NCI-H524 treated with DMSO at 0.1 percent for 48 hours (cell line): ENCODE data around the gene STK32B.

Experiments
- DNase-seq: peaks from one replicate; lab custom pipeline; 2025; lab: John Stamatoyannopoulos, UW

The STK32B gene

GRCh38 chr4:5446595-5447226 lies 395.4 kb downstream of the STK32B start:
- no peak for DNase-seq

- no peak for DNase-seq
Observed at GRCh38 chr4:5447755-5448154, 396.5 kb downstream of the STK32B start.

DNA sequence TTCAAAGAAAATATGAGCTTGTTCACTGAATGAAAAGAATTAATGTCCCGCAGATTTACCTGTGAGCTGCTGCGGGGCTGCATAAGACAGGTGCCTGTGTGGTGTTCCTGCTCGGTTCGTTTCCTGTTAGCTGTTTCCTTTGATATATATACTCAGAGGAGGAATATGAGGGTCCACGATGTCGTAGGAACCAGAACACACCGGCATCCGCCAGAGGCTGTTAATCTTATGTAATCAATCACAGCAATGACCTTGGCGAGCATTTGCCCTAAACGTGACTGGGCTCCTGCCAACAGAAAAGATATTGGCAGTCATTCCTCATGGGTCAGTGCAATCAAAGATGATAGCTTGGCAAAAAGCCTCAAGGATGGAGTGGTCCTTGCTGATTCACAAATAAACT lies 396.9 kb downstream of the STK32B start:
- no peak for DNase-seq

GRCh38 chr4:5451243-5451642 lies 400.0 kb downstream of the STK32B start:
- no peak for DNase-seq

- DNase-seq: no peak
Observed at GRCh38 chr4:5452156-5452555, 400.9 kb downstream of the STK32B start.

- no peak for DNase-seq
Observed at GRCh38 chr4:5455003-5455585, 403.8 kb downstream of the STK32B start.

DNA sequence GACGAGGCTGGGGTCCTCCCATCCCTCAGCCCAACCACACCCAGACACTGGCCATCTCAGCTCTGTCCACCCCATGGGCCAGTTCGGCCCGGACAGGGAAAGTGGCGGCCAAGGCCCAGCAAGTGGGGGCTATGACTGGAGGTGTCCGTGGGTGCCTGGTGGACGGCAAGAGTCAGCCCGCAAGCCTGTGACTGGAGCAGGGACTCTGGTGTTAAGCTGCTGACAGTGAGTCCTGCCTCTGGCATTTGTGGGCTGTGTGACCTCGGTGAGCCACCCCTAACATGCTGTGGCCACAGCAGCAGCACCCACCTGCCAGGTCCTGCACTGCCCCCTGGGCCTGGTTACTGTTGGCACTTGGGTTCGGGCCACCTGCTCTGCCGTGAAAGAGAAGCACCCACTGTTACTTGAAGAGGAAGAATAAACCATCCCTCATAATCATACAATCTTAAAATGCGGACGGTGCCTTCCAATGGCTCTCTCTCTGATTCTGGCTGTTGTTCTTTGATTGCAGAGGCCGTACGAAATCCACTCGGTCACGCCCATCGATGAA lies 405.1 kb downstream of the STK32B start:
- no peak for DNase-seq

GRCh38 chr4:5458676-5459075 lies 407.4 kb downstream of the STK32B start:
- DNase-seq: no peak

DNA sequence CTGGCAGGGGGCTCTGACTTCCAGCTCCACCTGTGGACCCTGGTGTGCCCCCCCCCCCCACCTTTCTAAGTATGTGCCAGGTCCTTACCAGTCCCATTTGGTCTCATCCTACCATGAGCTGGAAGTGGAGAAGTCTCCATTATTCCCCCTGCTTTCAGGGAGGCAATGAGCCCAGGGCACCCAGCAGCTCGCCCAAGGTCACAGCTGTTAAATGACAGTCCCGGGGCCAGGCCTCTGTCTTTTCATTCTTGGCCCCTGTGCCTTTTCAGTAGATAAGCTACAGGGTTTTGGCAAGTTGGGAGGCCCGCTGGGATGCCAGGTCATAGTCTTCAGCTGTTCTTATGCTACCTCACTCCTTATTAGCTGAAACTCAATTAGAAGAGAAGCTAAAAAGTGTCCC lies 408.0 kb downstream of the STK32B start:
- DNase-seq: no peak

GRCh38 chr4:5460106-5460801 lies 409.0 kb downstream of the STK32B start:
- no peak for DNase-seq

DNA sequence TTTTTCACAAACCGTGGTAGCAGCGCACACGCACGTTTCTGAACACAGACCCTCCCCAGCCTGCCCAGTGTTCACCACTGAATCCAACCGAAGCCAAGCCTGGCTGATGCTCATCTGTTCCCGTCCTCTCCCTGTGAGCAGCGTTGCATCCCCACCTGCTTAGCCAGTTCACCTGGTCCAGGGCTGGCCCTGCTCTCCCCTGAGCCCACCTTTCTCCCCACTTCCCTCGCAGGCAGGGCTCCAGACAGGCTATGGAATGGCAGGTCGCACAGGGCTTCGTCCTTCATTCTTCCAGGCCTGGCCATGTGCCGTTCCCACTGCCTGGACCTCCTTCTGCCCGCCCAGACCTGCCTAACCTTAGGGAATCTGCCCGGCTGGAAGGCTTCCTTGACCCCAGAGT lies 410.2 kb downstream of the STK32B start:
- DNase-seq: no peak

DNA sequence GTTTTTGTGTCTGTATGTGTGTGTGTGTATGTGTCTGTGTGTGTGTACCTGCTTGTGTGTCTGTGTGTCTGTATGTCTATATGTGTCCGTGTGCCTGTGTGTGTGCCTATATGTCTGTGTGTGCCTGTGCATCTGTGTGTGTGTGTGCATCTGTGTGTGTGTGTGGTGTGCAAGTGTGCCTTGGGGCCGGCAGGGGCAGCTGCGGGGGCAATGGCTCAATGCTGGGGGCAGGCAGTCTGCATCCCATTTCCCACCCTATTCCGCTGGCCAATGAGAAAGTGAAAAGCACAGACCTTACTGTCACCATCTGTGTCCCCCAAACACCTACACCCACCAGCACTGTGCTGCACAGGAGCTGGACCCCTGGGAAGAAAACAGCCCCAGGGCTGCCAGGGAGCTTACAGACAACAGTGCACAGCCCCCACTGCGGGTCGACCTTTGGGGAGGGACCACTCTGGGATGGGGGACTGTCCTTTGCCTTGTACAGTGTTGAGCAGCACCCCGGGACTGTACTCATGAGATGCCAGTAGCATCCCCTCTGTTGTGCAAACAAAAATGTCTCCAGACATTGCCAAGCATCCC lies 411.1 kb downstream of the STK32B start:
- no peak for DNase-seq

- DNase-seq: no peak
Observed at GRCh38 chr4:5462896-5463295, 411.6 kb downstream of the STK32B start.

DNA sequence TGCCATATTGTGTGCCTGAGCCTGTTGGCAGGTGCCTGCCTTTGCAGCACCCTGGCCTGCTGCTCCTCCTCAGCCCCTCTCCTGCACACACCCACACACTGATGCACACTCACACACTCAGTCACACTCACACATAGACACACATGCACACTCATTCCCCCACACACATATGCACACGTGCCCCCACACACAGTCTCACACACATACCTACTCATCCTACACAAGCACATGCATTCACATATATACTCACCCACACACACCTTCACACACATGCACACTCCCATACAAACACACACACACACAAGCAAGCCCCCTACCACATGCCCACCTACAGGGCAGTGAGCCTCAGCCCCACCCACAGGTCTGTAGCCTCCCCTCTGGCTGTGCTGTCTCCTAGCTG lies 412.1 kb downstream of the STK32B start:
- no peak for DNase-seq

DNA sequence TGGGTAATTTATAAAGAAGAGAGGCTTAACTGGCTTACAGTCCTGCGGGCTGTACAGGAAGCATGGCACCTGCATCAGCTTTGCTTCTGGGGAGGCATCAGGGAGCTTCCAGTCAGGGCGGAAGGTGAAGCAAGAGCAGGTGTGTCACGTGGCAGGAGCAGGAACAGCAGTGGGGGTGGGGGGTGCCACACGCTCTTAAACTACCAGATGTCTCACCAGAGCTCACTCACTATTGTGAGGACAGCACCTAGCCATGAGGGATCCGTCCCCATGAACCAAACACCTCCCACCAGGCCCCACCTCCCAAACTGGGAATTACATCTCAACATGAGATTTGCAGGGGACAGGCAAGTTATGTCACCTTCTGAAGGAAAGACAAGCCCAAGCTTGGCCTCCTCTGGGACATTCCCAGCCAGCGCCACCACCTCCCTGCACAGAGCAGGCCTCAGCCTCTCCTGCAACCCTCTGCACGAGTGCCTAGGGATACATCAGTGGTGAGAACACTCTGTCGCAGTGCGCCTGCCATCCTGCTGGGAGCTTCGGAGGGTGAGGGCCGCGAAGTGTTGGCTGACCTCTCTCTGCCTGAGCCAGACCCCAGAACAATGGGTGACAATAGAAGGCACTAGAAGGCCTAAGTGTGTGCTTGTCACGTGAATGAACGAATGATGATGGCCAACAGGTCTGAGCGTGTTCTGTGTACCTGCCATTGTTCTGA lies 412.8 kb downstream of the STK32B start:
- no peak for DNase-seq

DNA sequence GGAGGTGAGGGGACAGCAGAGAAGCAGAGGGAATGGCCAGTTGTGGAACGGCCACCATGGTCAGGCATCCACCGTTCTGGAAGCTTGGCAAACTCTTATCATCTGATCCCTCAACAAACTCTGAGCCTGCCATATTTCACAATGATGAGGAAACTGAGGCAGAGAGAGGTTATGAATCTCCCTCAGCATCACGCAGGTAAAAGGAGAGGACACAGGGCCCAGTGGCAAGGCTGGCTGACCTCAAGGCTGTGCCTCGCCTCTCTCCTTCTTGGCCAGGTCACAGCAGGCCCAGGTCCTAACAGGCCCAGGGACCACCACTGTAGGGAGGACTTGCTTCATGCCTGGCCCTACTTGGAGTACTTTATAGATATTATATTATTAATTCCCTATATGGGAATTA lies 414.2 kb downstream of the STK32B start:
- DNase-seq: no peak

DNA sequence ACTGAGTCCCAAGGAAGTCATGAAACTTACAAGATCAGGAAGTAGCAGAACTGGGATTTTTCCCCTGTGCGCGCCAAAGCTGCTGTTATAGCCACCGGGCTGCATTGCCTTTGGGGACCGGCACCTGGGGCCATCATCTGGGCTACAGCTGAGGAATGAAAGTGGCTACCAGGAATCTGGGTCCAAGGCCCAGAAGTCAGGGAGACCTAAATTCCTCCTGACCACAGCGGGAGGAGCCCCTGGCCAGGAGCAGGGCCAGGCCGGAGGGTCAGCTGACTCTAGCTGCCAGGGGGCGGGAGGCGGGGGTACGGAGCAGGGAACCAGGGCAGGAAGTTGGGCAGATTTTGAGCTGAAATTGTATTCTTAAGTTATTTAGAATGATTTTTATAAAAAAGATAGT lies 414.7 kb downstream of the STK32B start:
- no peak for DNase-seq

GRCh38 chr4:5467111-5467510 lies 415.8 kb downstream of the STK32B start:
- DNase-seq: no peak

DNA sequence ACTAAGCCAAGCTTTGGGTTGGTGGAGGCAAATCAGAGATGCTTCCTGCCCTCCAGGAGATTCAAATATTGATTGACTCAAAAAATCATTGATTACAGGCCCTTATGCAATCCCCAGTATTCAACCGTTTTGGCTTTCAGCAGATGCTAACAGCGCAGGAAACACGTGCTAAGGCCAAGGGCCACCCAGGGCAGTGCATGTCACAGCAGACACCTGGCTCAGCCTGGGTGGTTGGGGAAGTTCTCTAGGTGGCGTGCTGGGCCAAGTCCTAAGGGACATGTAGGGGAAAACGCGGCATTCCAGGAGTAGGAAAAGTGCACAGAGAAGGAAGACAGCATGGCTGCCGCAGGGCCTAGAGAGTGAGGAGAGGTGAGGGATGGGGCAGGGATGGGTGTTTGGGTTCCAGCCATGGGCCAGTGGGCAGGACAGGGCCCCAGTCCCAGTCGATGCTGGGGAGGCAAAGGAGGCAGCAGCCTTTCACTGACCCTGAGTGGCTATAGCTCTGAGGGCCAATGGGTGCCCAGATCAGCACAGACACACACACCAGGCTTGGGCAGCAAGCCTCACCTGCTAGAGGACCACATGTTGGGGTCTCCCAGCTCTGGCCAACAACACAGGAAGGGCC lies 418.0 kb downstream of the STK32B start:
- DNase-seq: no peak

DNA sequence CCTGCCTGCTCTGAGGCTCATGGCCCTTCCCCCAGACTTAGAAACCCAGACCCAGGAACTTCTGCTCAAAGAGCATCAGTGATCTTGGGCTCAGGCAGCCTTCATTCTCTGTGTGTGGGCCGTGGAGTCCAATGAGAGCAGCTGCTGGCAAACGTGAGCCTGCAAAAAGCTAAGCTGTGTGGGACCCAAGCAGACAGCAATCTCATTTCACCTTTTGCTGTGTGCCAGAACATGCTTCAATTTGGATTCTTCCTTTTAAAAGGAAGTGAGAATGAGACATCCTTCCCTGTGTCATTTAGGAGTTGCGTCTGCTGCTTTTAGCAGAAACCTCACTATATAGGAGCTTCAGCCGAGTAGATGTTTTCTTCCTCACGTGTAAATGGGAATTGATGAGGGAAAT lies 418.6 kb downstream of the STK32B start:
- DNase-seq: no peak

DNA sequence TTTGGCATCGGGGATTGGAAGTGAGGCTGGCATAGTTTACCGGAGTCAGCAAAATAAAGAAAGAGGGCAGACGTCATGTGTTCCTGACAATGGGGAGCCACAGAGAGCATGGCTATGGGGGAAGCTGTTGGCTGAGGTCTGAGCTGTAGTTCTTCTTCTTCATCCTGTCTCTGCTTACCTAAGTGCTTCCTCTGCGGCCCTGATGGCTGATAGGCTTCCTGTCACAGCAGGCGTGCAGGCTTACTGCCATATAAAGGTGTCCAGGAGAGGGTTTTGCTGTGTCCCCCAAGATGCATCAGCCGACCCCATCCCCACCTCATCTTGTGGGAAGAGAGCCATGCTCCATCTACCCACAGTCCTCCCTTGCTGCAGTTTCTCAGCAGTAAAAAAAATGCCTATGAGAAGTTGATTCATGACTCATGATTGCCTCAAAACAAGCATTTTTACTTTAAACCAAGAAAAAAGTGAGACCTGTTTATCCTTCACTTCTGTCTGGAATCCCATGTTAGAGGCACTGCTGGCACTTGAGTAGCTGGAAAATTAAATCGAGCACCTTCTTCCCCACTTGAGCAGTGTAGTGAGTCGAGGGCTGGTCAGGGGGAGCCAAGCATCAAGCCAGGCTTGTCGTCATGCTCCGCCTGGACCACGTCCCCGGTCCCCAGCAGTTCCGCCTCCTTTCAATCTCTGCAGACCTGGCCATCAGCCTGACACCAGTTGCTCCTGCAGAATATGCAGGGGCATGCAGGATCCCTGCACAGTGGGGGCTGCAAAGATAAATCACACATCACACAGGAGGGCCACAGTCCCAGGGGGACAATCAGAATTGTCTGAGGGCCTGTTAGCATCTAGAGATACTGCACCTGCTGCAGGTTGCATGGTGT lies 419.3 kb downstream of the STK32B start:
- DNase-seq: no peak
